ENCODE results near the gene PLEKHA8.

PLEKHA8 gene, protein sequence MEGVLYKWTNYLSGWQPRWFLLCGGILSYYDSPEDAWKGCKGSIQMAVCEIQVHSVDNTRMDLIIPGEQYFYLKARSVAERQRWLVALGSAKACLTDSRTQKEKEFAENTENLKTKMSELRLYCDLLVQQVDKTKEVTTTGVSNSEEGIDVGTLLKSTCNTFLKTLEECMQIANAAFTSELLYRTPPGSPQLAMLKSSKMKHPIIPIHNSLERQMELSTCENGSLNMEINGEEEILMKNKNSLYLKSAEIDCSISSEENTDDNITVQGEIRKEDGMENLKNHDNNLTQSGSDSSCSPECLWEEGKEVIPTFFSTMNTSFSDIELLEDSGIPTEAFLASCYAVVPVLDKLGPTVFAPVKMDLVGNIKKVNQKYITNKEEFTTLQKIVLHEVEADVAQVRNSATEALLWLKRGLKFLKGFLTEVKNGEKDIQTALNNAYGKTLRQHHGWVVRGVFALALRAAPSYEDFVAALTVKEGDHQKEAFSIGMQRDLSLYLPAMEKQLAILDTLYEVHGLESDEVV

DNA sequence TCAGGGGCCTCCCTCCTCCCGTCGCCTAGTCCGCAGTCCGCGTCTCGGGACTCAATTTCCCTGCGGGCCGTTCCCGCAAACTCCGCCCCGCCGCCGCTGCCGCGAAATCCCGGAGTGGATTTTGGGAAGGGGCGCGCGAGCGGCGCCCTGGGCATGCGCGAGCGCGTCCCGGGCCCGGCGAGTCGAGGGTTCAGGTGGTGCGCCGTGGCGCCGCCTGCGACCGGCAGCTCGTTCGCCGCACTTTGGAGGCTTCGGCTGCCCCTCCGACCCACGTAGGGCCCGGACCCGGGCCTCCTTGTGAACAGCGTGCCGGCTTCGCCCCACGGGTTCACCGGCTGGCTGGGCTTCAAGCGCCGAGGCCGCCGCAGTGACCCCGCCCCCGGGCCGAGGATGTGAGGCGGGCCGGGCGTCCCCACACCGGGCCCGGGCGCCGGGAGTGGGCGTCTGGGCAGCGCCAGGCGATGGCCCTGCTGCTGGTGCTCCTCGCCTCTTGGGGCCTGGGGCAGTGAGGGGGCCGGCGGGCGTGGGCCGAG lies at the start of gene PLEKHA8:
TSS of gene PLEKHA8 (plus strand) at position 197 of the 533 bp plus-strand sequence. CDS start 351 bp downstream, outside the sequence.
- DNase-seq: peak; percentile 95

DNA sequence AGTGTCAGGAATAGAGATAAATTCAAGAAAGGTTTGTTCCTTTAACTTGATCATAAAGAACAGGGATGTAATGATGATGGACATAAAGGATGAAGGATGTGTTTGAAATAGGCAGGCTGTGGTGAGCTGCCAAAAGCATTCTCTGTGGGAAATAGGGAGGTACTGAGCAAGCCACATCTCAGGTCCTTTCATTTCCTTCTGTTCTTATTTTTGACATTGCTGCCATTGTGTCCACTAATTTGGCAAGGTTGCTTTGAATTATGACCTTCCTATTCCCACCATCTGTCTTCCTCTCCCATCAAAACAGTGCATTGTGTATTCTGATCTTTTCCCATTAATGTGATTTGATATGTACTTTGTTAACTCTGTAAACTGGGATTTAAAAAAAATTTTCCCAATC lies 48.1 kb upstream of the PLEKHA8 start:
- DNase-seq: no peak

- no peak for DNase-seq
Observed at GRCh38 chr7:29987083-29987482, 41.1 kb upstream of the PLEKHA8 start.

DNA sequence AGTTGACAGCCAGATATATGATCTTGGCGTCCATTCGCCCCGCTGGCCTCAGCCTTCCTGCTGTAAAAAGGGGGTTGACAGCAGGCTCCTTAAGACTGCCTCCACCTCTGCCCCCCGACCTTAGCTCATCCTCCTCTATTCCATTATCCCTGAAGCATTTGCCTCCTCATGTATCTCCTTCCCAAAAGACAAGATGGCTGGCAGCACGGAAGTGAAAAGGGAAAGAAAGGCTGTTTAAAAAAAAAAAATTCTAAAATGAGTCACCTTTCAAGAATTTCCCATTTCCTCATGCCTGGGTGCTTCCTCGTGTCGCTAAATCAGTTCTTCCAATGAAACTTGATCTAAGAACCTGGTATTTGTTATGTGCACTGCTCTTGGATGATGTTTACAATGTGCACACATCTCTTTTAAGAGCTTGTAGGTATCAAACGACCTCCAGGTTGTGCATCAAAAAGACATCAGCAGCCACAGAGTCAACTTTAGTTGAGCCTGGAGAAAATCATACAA lies 40.3 kb upstream of the PLEKHA8 start:
- DNase-seq: no peak

DNA sequence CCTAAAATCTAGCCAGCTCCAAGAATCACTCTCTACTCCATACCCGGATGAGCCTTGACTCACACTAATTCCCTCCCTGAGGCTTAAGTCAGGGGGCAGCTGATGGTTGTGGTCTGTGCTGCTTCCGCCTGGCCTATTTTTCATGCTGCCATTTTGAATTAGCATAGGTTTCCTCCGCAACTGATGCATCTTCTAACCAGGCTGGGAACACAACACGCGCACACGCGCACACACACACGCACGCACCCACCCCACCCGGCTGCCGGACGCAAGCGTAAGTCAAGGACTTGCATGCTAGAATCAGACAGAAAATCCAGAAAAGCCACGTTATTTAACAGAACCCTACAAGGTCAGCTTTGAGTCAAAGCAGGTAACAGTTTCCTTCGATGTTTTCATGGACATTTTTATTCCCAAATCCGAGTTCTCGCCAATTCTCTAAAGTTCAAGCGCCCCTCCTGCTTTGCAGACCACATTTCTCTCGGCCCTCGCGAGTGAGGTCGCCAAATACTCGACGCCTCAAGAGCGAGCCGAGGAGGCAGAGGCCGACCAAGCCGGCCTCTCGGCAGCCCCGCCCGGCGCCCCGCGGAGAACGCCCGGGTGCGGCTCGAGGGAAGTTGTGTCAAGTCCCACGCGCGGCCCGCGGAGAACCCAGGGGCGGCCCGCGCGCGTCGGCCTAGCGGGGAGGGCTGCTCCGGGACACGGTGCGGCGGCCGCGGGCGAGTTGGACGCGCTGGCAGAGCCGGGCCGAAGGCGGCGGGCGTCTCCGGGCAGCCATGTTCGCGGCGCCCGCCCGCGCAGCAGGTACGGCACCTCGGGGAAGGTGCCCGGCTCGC lies 39.6 kb upstream of the PLEKHA8 start:
- DNase-seq: peak; percentile 37

DNA sequence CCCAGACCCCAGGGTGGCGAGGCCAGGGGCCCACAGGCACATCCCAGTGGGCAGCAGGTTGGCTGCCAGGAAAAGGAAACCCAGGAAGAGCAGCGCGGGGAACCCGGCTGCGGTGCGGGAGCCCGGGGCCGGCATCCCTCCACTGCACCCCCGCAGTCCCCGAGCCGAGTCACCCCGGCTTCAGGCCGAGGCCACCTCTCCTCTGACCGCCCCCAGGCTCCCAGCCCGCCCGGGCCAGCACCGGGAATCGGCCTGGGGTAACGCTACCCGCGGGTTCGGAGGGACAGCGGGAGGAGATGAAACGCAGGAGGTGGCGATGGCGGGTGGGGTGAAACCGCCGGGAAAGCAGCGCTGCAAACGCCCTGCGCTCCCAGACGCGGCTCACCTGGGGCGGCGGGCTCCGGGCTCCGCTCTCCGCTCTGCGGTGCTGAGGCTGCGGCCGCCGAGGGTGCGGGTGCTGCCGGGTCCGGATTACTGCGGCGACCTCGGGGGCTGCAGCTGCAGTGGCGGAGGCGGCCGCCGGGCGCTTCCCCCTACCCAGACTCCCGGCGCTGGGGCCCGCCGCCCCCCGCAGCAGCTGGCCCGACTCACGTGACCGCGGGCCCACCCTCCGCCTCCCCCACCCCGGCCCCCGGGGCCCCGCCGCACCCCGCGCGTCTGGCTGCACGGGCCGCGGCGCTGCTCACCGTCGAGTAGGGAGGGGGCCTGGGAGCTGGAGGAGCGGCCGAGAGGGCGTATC lies 38.8 kb upstream of the PLEKHA8 start, which contains the start of gene SCRN1:
TSS of gene SCRN1 (minus strand) at position 545 of the 739 bp plus-strand sequence. CDS start 20,734 bp downstream, outside the sequence.
- peak; percentile 51 for DNase-seq

GRCh38 chr7:29990931-29991330 lies 37.3 kb upstream of the PLEKHA8 start:
- no peak for DNase-seq

DNA sequence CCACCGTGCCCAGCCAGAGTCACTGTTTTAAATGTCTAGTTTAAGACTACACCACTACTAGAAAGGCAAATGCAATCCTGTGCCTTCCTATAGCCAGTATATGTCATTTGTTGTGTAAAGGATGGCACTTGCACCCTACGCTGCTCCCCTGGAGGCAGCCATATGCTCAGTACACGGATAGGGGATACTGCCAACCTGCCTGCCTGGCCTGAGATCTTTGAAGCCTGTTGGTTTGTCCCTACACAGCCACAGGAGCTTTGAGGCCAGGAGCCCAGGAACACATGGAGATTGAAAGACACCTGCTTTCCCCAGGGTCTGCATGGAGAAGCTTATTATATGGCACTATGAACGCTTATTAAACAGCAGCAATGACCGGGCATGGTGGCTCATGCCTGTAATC lies 36.3 kb upstream of the PLEKHA8 start:
- no peak for DNase-seq

- no peak for DNase-seq
Observed at GRCh38 chr7:29993140-29993539, 35.1 kb upstream of the PLEKHA8 start.

- DNase-seq: no peak
Observed at GRCh38 chr7:29995652-29996051, 32.6 kb upstream of the PLEKHA8 start.

DNA sequence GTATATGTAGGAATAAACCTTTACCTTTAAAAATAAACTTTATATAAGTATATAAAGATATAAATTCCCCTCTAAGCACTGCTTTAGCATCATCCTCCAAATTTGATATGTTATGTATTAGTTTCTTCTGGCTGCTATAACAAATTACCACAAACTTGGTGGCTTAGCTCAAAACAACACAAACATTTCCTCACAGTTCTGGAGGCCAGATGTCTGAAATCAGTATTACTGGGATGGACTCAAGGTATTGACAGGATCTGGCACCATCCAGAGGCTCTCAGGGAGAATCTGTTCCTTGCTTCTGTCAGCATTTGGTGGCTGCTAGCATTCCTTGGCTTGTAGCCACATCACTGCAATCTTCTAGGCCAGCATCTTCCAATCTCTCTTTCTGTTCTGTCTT lies 31.9 kb upstream of the PLEKHA8 start:
- no peak for DNase-seq

DNA sequence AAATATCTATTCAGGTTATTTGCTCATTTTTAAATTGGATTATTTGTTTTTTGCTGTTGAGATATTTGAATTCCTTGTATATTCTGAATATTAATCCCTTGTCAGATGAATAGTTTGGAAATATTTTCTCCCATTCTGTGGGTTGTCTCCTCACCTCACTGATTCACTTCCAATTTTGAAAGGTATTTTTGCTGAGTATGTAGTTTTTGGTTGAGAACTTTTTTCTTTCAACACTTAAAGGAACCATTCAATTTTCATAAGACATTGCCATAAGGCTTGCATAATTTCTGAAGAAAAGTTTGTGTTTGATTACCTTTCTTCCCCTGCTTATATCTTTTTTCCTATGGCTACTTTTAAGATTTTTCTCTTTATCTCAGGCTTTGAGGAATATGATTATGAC lies 29.7 kb upstream of the PLEKHA8 start:
- DNase-seq: no peak

DNA sequence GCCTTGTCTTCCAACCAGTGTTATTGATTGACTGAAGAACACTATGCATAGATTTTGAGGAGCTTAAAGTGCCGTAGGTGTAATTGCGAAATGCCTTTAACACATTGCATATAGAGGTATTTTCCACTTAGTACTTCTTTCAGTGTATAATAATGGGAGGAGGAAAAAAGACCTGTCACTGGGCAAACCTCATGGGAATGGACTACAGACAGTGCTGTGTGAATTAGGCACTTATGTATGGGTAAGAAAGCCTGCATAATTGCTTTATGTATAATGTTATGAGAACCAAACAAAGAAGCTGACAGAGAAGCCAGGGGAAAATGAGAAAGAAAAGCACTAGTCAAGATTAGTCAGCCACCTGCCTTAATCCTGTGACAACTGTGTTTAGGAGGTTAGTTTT lies 26.2 kb upstream of the PLEKHA8 start:
- no peak for DNase-seq

DNA sequence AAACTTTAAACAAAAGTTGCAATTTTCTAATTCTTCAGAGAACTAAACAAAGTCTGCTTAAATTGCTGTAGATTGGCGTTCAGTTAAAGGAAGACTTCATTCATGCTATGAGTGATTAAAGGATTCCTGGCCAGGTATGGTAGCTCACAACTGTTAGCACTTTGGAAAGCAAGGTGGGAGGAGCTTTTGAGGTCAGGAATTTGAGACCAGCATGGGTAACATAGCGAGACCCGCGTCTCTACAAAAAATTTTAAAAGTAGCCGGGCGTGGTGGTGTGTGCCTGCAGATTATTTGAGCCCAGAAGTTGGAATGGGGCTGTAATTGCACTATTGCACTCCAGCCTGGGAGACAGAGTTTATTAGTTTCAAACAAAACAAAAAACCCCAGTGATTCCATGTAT lies 25.1 kb upstream of the PLEKHA8 start:
- DNase-seq: no peak

- DNase-seq: no peak
Observed at GRCh38 chr7:30005464-30005863, 22.7 kb upstream of the PLEKHA8 start.

- DNase-seq: no peak
Observed at GRCh38 chr7:30010021-30010420, 18.2 kb upstream of the PLEKHA8 start.

- no peak for DNase-seq
Observed at GRCh38 chr7:30012757-30013156, 15.5 kb upstream of the PLEKHA8 start.

DNA sequence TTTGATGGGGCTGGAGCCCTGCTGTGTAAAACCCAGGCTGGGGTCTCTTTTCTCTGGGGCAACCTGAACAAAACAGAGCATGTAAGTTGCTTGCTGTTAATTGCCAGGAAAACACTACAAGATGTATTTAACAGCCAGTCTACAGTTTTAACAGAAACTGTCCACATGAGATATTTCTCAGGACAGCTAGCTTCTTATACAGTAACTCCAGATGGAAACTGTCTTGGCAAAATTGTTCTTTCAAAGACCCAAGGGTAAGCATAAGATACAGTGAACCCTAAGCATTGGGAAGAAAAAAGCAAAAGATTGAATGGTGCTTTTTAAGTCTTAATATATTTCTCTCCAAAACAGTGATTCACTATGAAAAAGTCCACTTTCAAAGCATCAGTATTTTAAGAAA lies 9.8 kb upstream of the PLEKHA8 start:
- no peak for DNase-seq

DNA sequence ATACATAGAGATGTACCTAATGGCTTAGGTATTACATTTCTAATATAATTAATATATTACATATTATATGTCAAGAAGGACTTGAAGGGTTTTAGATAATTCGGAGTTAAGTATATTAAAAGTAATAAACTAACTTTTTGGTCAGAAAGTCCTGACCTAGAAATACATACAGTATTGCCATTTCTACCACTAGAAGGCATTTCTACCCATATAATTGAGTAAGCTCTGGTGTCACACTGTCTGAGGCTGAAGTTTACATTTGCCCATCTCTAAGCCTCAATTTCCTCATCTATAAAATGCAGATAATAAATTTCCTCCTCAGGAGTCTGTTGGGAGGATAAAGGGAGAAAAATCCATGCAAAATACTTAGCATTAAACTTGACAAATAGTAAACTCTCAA lies 8.8 kb upstream of the PLEKHA8 start:
- DNase-seq: no peak

GRCh38 chr7:30019960-30020359 lies 8.3 kb upstream of the PLEKHA8 start:
- DNase-seq: no peak

GRCh38 chr7:30020535-30020934 lies 7.7 kb upstream of the PLEKHA8 start:
- DNase-seq: peak; percentile 21

DNA sequence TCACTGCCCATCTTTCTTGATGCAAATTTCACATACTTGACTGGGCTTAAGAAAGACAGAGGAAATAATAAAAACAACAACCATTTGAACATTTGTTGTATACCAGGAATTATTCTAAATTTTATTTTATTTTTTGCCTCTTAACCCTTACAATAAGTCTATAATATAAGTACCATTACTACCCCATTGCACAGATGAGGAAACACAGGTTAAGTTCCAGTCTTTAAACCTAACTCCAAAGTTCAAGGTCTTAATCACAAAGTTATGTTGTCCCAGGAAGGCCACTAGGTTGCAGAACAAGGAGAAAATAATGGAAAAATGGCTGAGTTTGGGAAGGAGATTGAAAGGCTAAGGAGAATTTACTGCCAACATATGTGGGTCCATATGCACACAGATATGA lies 5.2 kb upstream of the PLEKHA8 start:
- no peak for DNase-seq

DNA sequence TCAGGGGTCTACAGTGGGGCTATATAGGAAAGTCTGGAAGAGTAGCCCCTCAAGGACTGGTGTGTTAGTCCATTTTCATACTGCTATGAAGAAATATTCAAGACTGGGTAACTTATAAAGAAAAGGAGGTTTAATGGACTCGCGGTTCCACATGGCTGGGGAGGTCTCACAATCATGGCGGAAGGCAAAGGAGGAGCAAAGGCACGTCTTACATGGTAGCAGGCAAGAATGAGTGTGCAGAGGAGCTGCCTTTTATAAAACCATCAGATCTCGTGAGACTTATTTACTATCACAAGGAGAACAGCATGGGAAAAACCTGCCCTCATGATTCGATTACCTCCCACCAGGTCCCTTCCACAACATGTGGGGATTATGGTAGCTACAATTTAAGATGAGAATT lies 4.7 kb upstream of the PLEKHA8 start:
- DNase-seq: no peak
